Measurements from ENCODE around the gene NELFCD.

DNA sequence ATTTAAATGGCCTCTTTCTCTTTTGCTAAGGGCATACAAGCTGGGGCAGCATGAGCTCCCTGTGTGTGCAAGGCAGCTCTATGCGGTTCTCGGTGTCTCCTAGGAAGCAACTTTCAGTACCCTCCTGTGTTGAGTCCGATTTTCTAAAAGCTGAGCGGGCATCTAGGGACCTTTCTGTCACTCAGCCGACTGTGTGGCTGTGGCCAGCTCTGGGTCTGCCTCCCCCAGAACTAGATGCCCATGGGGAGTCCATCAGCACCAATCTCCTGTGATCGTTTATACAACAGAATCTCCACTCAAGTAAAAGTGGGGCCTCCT lies 7.5 kb downstream of the NELFCD start:
- TF ChIP-seq EZH2 (IDR thresholded peaks at IDR 0.05; ENCODE audit: borderline replicate concordance, low read depth, low read length, poor library complexity, severe bottlenecking): no peak
- TF ChIP-seq, protein P1, sequence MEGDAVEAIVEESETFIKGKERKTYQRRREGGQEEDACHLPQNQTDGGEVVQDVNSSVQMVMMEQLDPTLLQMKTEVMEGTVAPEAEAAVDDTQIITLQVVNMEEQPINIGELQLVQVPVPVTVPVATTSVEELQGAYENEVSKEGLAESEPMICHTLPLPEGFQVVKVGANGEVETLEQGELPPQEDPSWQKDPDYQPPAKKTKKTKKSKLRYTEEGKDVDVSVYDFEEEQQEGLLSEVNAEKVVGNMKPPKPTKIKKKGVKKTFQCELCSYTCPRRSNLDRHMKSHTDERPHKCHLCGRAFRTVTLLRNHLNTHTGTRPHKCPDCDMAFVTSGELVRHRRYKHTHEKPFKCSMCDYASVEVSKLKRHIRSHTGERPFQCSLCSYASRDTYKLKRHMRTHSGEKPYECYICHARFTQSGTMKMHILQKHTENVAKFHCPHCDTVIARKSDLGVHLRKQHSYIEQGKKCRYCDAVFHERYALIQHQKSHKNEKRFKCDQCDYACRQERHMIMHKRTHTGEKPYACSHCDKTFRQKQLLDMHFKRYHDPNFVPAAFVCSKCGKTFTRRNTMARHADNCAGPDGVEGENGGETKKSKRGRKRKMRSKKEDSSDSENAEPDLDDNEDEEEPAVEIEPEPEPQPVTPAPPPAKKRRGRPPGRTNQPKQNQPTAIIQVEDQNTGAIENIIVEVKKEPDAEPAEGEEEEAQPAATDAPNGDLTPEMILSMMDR (conservative IDR thresholded peaks at IDR 0.05; ENCODE audit: low read depth, low read length): no peak
